GM18858 (cell line): ENCODE data around the gene CCDC86.

ENCODE experiments used
- ATAC-seq: cut with Tn5 transposase; IDR thresholded peaks from one replicate; pipeline ENCODE4 v1.9.1; 2021; ENCODE audit not compliant: unreplicated experiment

The CCDC86 gene

GRCh38 chr11:60852117-60852981, 10.4 kb downstream of the CCDC86 start:
- ATAC-seq, result no peak

DNA sequence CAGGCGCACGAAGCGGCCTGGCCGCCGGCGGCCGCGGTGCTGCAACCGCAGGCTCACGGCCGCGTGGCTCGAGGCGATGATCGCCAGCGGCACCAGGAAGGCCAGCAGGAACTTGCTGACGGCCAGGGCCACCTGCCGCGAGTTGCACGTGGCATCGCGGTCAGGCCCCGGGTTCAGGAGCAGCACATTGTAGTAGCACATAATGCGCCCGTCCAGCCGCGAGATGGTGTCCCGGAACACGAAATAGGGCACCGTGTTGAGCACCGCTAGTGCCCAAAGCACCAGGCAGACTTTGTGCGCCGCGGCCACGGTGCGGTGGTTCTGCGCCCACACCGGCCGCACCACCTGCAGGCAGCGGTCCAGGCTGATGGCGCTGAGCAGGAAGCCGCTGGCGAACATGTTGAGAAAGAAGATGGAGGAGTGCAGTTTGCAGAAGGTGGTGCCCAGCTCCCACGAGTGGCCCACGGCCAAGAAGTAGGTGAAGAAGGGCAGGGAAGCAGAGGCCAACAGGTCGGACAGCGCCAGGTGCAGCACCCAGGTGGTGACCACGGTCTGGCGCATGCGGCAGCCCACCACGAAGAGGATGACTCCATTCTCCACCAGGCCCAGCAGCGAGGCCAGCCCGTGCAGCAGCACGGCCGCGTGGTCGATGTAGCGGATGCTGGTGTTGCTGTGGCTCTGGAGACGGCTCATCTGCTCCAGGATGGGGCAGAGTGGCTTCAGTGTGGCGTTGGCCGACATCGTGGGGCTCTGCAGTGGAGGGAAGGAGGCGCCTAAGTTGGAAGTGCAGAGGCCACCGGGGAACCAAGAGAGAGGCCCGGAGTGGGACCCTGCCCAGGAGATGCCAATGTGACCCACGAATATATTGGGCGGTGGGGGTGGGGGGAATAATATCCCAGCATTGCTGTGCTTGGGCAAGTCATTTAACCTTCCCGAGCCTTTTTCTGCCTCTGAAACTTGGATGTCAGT, 11.4 kb downstream of the CCDC86 start:
- ATAC-seq, result no peak

DNA sequence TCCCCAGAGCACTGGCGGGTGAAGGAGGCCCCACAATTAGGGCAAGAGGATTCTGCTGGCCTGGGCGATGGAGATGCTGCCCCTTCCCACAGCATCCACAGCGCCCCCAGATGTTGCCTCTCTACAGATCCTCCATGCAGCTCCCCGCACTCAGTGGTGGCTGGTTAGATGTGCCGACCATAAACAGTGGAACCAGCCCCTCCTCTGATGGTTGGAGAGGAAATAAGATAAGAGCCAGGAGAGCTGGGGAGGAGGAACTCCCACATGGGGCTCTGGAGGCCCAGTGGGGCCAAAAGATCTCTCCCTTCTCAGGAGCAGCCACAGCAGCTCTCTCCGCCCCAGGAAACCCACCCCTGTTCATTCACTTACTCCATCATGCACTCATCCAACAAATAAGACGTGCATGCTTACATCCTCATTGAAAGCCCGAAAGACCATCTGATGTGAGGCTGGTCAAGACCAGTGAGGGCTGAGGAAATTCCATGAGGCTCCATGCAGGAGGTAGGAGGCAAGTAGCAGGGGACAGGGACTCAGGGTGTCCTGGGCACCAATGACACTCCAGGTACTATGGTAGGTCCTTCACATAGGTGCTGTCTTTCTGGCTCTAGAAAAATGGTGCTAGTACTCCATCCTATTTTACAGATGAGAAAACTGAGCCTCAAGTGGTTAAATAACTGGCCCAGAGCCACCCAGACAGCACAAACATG, 12.4 kb downstream of the CCDC86 start:
- ATAC-seq, result no peak

DNA sequence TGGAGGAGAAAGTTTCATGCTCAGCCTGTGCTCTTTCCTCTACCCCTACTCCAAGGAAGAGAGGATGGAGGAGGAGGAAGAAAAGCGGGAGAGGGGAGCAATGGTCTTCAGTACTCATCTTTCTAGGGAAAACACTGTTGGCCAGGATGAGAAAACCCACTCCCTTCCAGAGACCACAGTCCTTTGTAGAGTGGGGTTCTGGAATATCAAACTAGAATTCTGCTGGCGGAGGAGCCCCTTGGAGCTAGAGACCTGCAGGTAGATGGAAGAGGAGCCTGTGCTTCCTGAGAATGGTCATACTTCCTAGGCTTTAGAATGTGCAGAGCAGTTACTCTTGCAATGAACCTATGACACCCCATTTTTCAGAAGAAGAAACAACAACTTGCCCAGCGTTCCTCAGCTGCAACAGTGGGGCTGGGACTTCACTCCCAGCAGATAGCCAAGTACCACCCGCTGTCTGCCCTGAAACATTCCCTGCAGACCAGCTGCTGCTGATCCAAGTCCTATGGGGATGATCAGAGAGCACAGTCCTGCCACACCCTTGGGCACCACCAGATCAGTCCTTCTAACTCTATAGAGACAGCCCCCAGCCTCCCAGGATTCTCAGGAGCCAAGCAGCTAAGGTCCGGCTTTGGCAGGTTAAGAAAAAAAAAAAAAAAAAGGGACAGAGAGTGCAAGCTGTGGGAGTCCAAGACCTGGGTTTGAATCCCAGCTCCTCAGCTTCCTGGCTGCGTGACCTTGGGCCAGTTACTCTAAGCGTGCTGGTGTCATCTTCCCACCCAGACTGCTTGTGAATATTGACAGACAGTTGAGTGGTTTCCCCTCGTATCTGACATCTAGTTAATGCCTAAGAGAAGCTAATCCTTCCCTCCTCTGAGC, 13.2 kb downstream of the CCDC86 start:
- no peak for ATAC-seq

GRCh38 chr11:60855726-60856633, 14.1 kb downstream of the CCDC86 start, which contains the start of gene PTGDR2:
Gene PTGDR2 (minus strand): TSS chr11:60855950. CDS start chr11:60853722, 2,228 bp downstream.
- ATAC-seq, result no peak

DNA sequence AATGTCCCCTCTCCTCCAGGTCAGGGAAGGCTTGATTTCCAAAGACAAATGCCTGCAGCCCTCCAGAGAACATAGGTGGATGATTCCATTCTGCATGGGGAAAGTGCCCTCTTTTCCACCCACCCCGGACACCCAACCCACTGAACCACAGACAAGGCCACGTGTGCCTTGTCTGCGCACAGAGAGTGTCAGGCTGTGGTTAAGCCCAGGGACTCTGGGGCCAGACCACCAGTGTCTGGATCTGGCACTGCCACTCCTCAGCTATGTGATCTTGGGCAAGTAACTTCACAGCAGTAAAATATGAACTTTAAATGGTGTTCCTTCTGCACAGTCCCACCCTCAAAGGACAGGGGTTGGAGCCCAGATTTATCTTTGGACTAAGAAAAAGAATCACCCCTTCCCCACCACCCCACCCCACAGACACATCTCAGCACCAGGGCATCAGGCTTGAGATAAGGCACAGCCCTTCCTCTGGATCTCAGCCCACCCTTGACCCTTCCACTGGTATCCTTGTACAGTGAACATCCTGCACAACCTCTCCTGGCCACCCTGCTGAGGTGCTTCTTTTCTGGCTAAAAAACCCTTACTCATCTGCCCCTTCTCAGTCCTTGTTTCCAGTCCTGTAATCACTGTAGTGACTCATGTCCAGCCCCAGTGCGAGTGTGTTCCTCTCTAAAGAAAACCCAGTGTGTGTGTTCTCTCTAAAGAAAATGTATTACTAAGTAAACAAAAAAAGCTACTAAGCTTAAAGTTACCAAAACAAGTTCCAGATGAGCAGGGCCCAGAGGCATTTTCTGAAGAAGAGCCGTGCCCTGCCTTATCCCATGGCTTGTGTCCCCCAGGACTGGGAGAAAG, 15.7 kb downstream of the CCDC86 start:
- no peak for ATAC-seq

GRCh38 chr11:60858236-60858635, 16.3 kb downstream of the CCDC86 start:
- no peak for ATAC-seq

DNA sequence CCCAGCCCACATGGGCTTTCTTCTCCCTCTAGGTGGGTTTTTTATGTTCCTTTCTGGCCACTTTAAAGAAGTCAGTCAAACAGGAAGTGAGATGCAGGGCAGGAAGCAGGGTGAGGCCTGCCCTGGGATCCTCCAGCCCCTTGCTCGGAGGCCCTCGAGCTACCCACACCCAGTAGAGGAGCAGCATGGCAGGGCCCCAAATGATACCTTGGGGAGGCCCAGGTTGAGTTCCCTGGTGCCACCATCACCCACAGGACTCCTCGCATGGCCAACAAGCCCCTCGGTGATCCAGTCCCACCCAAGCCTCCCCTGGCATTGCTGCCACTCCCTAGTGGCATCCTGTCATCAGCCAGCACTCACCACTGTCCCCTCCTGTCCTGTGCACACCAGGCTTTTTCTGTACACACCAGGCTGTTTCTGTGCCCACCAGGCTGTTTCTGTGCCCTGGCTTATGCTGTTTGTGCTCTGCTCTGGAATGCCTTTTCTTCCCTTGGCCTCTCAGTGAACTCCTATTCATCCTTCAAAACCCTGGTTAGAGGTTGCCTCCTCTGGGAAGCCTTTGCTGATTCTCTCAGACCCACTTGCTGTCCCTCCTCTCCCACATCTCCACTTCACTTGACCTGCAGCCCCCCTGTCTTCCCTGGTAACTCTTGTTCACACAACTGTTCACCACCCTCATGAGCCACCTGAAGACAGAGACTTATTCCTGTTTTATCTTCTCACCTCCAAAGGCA, 17.0 kb downstream of the CCDC86 start:
- ATAC-seq, result no peak

GRCh38 chr11:60859616-60860250, 17.8 kb downstream of the CCDC86 start:
- ATAC-seq, result no peak

- ATAC-seq, result no peak
Measured at GRCh38 chr11:60860943-60861342, 19.0 kb downstream of the CCDC86 start.

- ATAC-seq, result no peak
Measured at GRCh38 chr11:60862171-60862570, 20.3 kb downstream of the CCDC86 start.

GRCh38 chr11:60863550-60864521, 21.9 kb downstream of the CCDC86 start:
- no peak for ATAC-seq

- ATAC-seq, result no peak
Measured at GRCh38 chr11:60864856-60865513, 23.1 kb downstream of the CCDC86 start.

DNA sequence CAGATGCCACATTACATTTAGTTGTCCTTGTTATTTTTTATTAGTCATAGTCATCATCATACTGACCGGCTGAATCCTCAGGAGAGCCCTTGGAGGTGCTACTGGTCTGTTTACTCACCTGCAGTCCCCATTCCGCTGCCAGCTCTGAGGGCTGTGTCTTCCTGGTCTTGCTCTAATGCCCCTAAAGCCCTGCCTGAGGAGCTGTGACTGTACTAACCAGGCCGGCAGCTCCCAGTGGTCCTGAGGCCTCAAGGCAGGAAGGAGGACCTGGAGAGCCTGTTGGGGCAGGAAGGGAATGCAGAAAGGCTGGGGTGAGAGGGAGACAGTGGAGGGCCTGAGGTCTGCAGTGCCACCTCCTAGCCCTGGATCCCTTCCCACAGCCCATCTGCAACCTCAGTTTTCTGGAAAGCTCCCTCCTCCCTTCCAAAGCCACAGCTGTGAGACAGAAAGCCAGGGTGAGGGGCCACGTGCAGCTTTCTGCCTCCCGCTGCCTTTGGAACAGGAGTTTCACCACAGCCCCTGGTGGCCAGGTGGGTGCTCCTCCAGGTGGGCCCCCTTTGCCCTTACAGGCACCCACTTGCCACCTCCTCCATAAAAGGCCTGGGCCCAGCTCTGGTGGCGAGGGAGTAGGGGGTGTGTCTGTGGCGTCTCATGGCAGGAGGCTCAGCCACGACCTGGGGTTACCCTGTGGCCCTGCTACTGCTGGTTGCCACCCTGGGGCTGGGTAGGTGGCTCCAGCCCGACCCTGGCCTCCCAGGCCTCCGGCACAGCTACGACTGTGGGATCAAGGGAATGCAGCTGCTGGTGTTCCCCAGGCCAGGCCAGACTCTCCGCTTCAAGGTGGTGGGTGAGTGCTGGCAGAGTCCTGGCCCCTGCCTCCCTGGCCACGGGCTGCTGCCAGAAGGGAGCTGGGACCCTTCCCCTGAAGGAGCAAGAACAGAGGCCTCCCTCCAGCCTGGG, 25.3 kb downstream of the CCDC86 start, which contains the start of gene ZP1:
TSS of gene ZP1 (plus strand) at position 632 of the 960 bp plus-strand sequence. CDS start at position 652, 20 bp downstream.
- no peak for ATAC-seq
